Trophoblast cell (in vitro differentiated cells and primary cell): Measurements from ENCODE around the gene PDIA6.

Experiments used
- DNase-seq, 2 donors: peaks; one replicate each; pipeline ENCODE4 v3.0.0-alpha.2; 2016
- H2AFZ ChIP-seq: 2 replicates; pipeline ENCODE4 v1.6.1; 2013; ENCODE audit warnings: low read length, moderate library complexity, mild to moderate bottlenecking; ENCODE audit not compliant: insufficient read depth, poor library complexity
- H2AK5ac ChIP-seq: 2 replicates; pipeline ENCODE4 v1.6.1; 2013; ENCODE audit warnings: mild to moderate bottlenecking, low read length
- H2BK120ac ChIP-seq: 2 replicates; pipeline ENCODE4 v1.6.1; 2013; ENCODE audit warnings: low read length, mild to moderate bottlenecking, moderate library complexity; ENCODE audit not compliant: insufficient read depth, poor library complexity
- H2BK12ac ChIP-seq: 2 replicates; pipeline ENCODE4 v1.6.1; 2013; ENCODE audit warnings: mild to moderate bottlenecking, low read length, moderate library complexity
- H2BK5ac ChIP-seq: 2 replicates; pipeline ENCODE4 v1.6.1; 2013; ENCODE audit warnings: low read length, low read depth, moderate library complexity, mild to moderate bottlenecking; ENCODE audit not compliant: poor library complexity
- H3K14ac ChIP-seq: 2 replicates; pipeline ENCODE4 v1.6.1; 2013; ENCODE audit warnings: mild to moderate bottlenecking, low read length
- H3K18ac ChIP-seq: 2 replicates; pipeline ENCODE4 v1.6.1; 2013; ENCODE audit warnings: mild to moderate bottlenecking, low read length
- H3K23ac ChIP-seq: 2 replicates; pipeline ENCODE4 v1.6.1; 2013; ENCODE audit warnings: low read length
- H3K27ac ChIP-seq: 2 replicates; pipeline ENCODE4 v1.5.1; 2013; ENCODE audit warnings: low read depth, mild to moderate bottlenecking, inconsistent platforms, low read length, moderate library complexity
- H3K27me3 ChIP-seq: 2 replicates; pipeline ENCODE4 v1.6.1; 2013; ENCODE audit warnings: inconsistent platforms, mild to moderate bottlenecking, low read length, moderate library complexity; ENCODE audit not compliant: insufficient read depth
- H3K36me3 ChIP-seq, 2 experiments: 1 replicate in 1 of 2; 2 replicates in 1 of 2; pipeline ENCODE4 v1.6.1; 2013; ENCODE audit warnings: low read length in 2 of 2, mild to moderate bottlenecking in 2 of 2, moderate library complexity in 1 of 2; ENCODE audit not compliant: insufficient read depth in 2 of 2, control insufficient read depth in 1 of 2
- H3K4ac ChIP-seq: 2 replicates; pipeline ENCODE4 v1.6.1; 2013; ENCODE audit warnings: low read depth, mild to moderate bottlenecking, low read length, moderate library complexity
- H3K4me1 ChIP-seq, 2 experiments: 1 replicate in 1 of 2; 2 replicates in 1 of 2; pipeline ENCODE4 v1.6.1; 2013; ENCODE audit warnings: low read length in 2 of 2, mild to moderate bottlenecking in 2 of 2, moderate library complexity in 1 of 2; ENCODE audit not compliant: insufficient read depth in 2 of 2, control insufficient read depth in 1 of 2
- H3K4me2 ChIP-seq: 2 replicates; pipeline ENCODE4 v1.6.1; 2013; ENCODE audit warnings: inconsistent platforms, mild to moderate bottlenecking, low read length, moderate library complexity
- H3K4me3 ChIP-seq: 2 replicates; pipeline ENCODE4 v1.5.1; 2013; ENCODE audit warnings: mild to moderate bottlenecking, low read depth, low read length, inconsistent platforms
- H3K79me1 ChIP-seq: one replicate; pipeline ENCODE4 v1.6.1; 2013; ENCODE audit warnings: low read length
- H3K79me2 ChIP-seq: 2 replicates; pipeline ENCODE4 v1.6.1; 2013; ENCODE audit warnings: low read length, mild to moderate bottlenecking; ENCODE audit not compliant: control insufficient read depth, insufficient read depth, poor library complexity
- H3K9ac ChIP-seq: 2 replicates; pipeline ENCODE4 v1.6.1; 2013; ENCODE audit warnings: mild to moderate bottlenecking, low read length
- H3K9me3 ChIP-seq: 2 replicates; pipeline ENCODE4 v1.6.1; 2013; ENCODE audit warnings: low read depth, mild to moderate bottlenecking, control low read depth, inconsistent platforms, low read length; ENCODE audit not compliant: insufficient read depth
- H4K12ac ChIP-seq: 2 replicates; pipeline ENCODE4 v1.6.1; 2013; ENCODE audit warnings: low read depth, mild to moderate bottlenecking, low read length, moderate library complexity
- H4K8ac ChIP-seq: 2 replicates; pipeline ENCODE4 v1.6.1; 2013; ENCODE audit warnings: low read depth, mild to moderate bottlenecking, low read length, moderate library complexity
- H4K91ac ChIP-seq: one replicate; pipeline ENCODE4 v1.6.1; 2013; ENCODE audit warnings: low read depth, mild to moderate bottlenecking, low read length, moderate library complexity
- WGBS: extraction: QIAGEN DNeasy Blood & Tissue Kit; methylation state at CpG from one replicate; pipeline ENCODE4 v1.1.7; 2013; ENCODE audit warnings: missing lambda C conversion rate; ENCODE audit not compliant: insufficient read length, insufficient coverage; ENCODE audit errors: extremely low coverage; 5-methylcytosine and 5-hydroxymethylcytosine counted together

PDIA6 gene

GRCh38 chr2:10787176-10787968 is 25.2 kb downstream of the PDIA6 start:
- Histone ChIP-seq H3K14ac (no peak overlapping the region), H2AFZ (no peak overlapping the region), H3K4me3 (no peak overlapping the region), H3K18ac (no peak overlapping the region), H3K4me2 (no peak overlapping the region), H2BK12ac (no peak overlapping the region), H3K9me3 (no peaks in the 10 kb centered on the region), H3K4me1 (no peaks in the 10 kb centered on the region), H3K4ac (no peak overlapping the region), H4K91ac (no peak overlapping the region), H3K79me1 (no peaks in the 10 kb centered on the region), H4K12ac (no peak overlapping the region), H3K79me2 (no peaks in the 10 kb centered on the region), H3K27ac (no peak overlapping the region), H2BK5ac (no peak overlapping the region), H3K36me3 (peaks cover 47 to 70% of the 10 kb centered on the region in 2 experiments), H3K9ac (no peak overlapping the region), H3K23ac (no peak overlapping the region), H3K27me3 (no peaks in the 10 kb centered on the region), H4K8ac (no peak overlapping the region), H2BK120ac (no peak overlapping the region), H2AK5ac (no peak overlapping the region)
- DNase-seq: no peak
- no CpG with 5 or more reads among the region's 20 CpGs for WGBS

DNA sequence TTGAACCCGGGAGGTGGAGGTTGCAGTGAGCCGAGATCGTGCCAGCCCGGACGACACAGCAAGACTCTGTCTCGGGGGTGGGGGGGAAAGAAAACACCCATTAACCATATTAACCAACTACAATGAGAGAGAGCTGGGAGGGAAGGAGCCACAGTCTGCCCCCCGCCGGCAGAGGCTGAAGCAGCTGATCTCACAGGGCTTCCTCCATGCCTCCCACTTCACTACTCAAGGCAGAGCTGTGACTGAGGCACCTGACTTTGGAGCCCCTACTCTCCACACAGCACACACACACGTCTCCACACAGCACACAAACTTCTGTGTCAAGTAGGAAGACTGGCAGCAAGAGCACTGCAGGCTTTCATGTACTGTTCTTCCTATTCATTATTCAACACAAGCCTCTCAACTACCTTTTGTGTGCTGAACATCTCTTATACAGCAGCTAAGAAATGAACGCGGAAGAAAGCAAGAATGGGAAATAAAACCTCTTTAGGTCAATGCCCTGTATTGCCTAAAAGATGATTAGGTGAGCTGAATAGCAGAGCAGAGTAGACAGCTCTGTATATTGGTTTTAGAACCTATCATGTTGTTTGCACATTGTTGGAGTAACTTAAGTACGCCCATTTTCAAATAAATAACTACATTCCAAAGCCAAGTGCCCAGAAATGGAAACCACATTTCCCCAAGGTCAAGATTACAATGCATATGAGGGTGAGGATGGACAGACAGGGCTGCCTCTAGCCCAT is 26.2 kb downstream of the PDIA6 start:
- H3K36me3 ChIP-seq: peaks cover 48 to 72% of the 10 kb centered on the region in 2 experiments
- H3K27ac ChIP-seq: no peak overlapping the region
- DNase-seq: no peak
- no CpG with 5 or more reads among the region's 12 CpGs for WGBS
- no peak overlapping the region for H3K4me3 ChIP-seq
- no peak overlapping the region for H2BK5ac ChIP-seq
- no peak overlapping the region for H4K12ac ChIP-seq
- no peak overlapping the region for H3K18ac ChIP-seq
- no peak overlapping the region for H3K9ac ChIP-seq
- no peaks in the 10 kb centered on the region for H3K79me2 ChIP-seq
- H3K79me1 ChIP-seq: no peaks in the 10 kb centered on the region
- no peak overlapping the region for H4K91ac ChIP-seq
- H3K27me3 ChIP-seq: no peaks in the 10 kb centered on the region
- H4K8ac ChIP-seq: no peak overlapping the region
- H2AFZ ChIP-seq: no peak overlapping the region
- H3K4ac ChIP-seq: no peak overlapping the region
- H2BK120ac ChIP-seq: no peak overlapping the region
- H3K14ac ChIP-seq: no peak overlapping the region
- H3K23ac ChIP-seq: no peak overlapping the region
- H3K4me2 ChIP-seq: no peak overlapping the region
- no peak overlapping the region for H2AK5ac ChIP-seq
- no peaks in the 10 kb centered on the region for H3K9me3 ChIP-seq
- H3K4me1 ChIP-seq: no peaks in the 10 kb centered on the region
- no peak overlapping the region for H2BK12ac ChIP-seq

DNA sequence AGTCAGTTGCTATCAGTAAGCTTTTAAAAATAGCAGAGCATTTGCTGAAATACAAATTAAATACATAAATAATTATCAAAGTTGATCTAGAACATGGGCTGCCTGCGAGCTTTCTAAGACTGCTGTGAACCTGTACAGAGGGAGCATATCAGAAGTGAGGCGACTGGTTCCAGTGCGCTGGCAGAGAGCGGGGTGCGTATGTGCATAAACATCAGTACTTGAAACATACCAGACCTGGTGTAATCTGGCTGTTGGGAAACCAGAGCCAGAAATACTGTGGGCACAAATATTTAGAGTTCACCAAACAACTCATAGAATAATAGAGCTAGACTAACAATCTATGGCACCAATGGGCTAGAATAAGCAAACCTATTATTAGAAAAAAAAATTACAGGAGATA is 27.3 kb downstream of the PDIA6 start:
- H3K27ac ChIP-seq: no peak overlapping the region
- H3K79me2 ChIP-seq: no peaks in the 10 kb centered on the region

GRCh38 chr2:10784719-10785118 is 27.9 kb downstream of the PDIA6 start:
- Histone ChIP-seq H3K9ac (no peak overlapping the region), H3K18ac (no peak overlapping the region), H2AFZ (no peak overlapping the region), H3K4me1 (no peaks in the 10 kb centered on the region), H3K79me1 (no peaks in the 10 kb centered on the region), H3K27me3 (no peaks in the 10 kb centered on the region), H4K12ac (no peak overlapping the region), H3K4ac (no peak overlapping the region), H3K36me3 (peaks cover 54 to 72% of the 10 kb centered on the region in 2 experiments), H2BK120ac (no peak overlapping the region), H2BK12ac (no peak overlapping the region), H3K23ac (no peak overlapping the region), H3K4me3 (no peak overlapping the region), H2AK5ac (no peak overlapping the region), H3K4me2 (no peak overlapping the region), H4K91ac (no peak overlapping the region), H3K79me2 (no peaks in the 10 kb centered on the region), H3K27ac (no peak overlapping the region), H3K9me3 (no peaks in the 10 kb centered on the region), H2BK5ac (no peak overlapping the region), H3K14ac (no peak overlapping the region), H4K8ac (no peak overlapping the region)
- no CpG with 5 or more reads among the region's 9 CpGs for WGBS
- peak; percentile 18 to 57 for DNase-seq

More for the DNA sequence above, 27.3 kb downstream of the PDIA6 start:
- no peak overlapping the region for H3K4me2 ChIP-seq
- H3K27me3 ChIP-seq: no peaks in the 10 kb centered on the region
- no CpG with 5 or more reads among the region's 5 CpGs for WGBS
- no peaks in the 10 kb centered on the region for H3K79me1 ChIP-seq
- no peaks in the 10 kb centered on the region for H3K4me1 ChIP-seq
- no peak overlapping the region for H4K8ac ChIP-seq
- H3K4ac ChIP-seq: no peak overlapping the region
- H3K9ac ChIP-seq: no peak overlapping the region
- no peak overlapping the region for H2BK12ac ChIP-seq
- no peak overlapping the region for H3K18ac ChIP-seq
- peak; percentile 19 to 57 for DNase-seq
- no peak overlapping the region for H2BK5ac ChIP-seq
- H4K91ac ChIP-seq: no peak overlapping the region
- no peak overlapping the region for H3K14ac ChIP-seq
- H3K23ac ChIP-seq: no peak overlapping the region
- peaks cover 51 to 71% of the 10 kb centered on the region in 2 experiments for H3K36me3 ChIP-seq
- H4K12ac ChIP-seq: no peak overlapping the region
- H3K9me3 ChIP-seq: no peaks in the 10 kb centered on the region
- no peak overlapping the region for H2AK5ac ChIP-seq
- H2AFZ ChIP-seq: no peak overlapping the region
- H2BK120ac ChIP-seq: no peak overlapping the region
- H3K4me3 ChIP-seq: no peak overlapping the region
